Right cardiac atrium (tissue), 5 donors: ENCODE results near the gene MT1B. TPM values are rescaled to one million over a fixed set of nuclear protein-coding genes. Genes with fewer than 3 reads are reported as not detected.
A peak's percentile ranks its signal among the peaks of the same experiment; 100 is the strongest.

Experiments used
- ATAC-seq, 2 donors: fragments of 200-7000 bp; cut with Tn5 transposase; one replicate each; pipeline versions ENCODE4 v1.8.0 to v1.9.1; 2020; ENCODE audit warnings: moderate library complexity in 2 of 2, mild to moderate bottlenecking in 1 of 2
- DNase-seq, 3 donors: peaks; one replicate each; pipeline ENCODE4 v3.0.0-alpha.2; 2020
- H3K27ac ChIP-seq: one replicate; pipeline ENCODE4 v1.5.1; 2013; ENCODE audit warnings: mild to moderate bottlenecking, low read length, control low read depth, moderate library complexity
- H3K27me3 ChIP-seq: one replicate; pipeline ENCODE4 v1.6.1; 2013; ENCODE audit not compliant: control insufficient read depth, insufficient read depth
- H3K4me1 ChIP-seq: one replicate; pipeline ENCODE4 v1.6.1; 2013; ENCODE audit warnings: low read length; ENCODE audit not compliant: control insufficient read depth, insufficient read depth
- H3K4me3 ChIP-seq: one replicate; pipeline ENCODE4 v1.5.1; 2013; ENCODE audit warnings: low read length, control low read depth
- H3K9me3 ChIP-seq: one replicate; pipeline ENCODE4 v1.6.1; 2013; ENCODE audit warnings: low read length; ENCODE audit not compliant: control insufficient read depth
- WGBS: extraction: QIAGEN DNeasy Blood & Tissue Kit; methylation state at CpG from one replicate; pipeline ENCODE4 v1.1.7; 2013; 5-methylcytosine and 5-hydroxymethylcytosine counted together
- intact Hi-C, 4 donors: fragments of 100-400 bp; cut with DNase I; formaldehyde crosslinking; loops; one replicate each; pipeline versions ENCODE4 v1.11.0 to v1.14.0; 2022 to 2023
- polyA plus RNA-seq: library from polyadenylated mRNA; stranded (reverse); fragments of 200-250 nt; gene quantifications from one replicate; pipeline ENCODE4 v1.2.3, GENCODE V29; 2013
- total RNA-seq, 4 donors: library from RNA; stranded (reverse); fragmentation: NEBNext Ultra II Directional; extraction: Animal tissue kit (Norgen Biotek cat#: 25700); gene quantifications; one replicate each; pipeline ENCODE4 v1.2.1, GENCODE V29; 2021
- donor health status: healthy with polysubstance abuse.
- donor health status: DM: no; HTN: yes; CAD: no.
- donor health status: DM: no; HTN: no; CAD: no.
- donor health status: DM: no; HTN: yes; CAD: no; lungs with severe emphysema.
- donor health status: DM: yes; HTN: yes; CAD: no.

The MT1B gene
- total and polyA plus RNA-seq, 5 donors, result not detected

- DNase-seq, result no peak
- WGBS, result 81% methylated on average over 1 of the region's 1 CpG
- H3K27me3 ChIP-seq, result no peaks in the 10 kb centered on the region
- H3K9me3 ChIP-seq, result no peaks in the 10 kb centered on the region
- no peak overlapping the region for H3K4me3 ChIP-seq
- intact Hi-C loops, result no loop called here
- H3K27ac ChIP-seq, result no peak overlapping the region
- no peak for ATAC-seq
- H3K4me1 ChIP-seq, result peaks cover 1% of the 10 kb centered on the region
Observed at GRCh38 chr16:56640076-56640475, 11.6 kb upstream of the MT1B start.

- Histone ChIP-seq H3K27me3 (no peaks in the 10 kb centered on the region), H3K27ac (no peak overlapping the region), H3K4me1 (peaks cover 1% of the 10 kb centered on the region), H3K4me3 (no peak overlapping the region), H3K9me3 (no peaks in the 10 kb centered on the region)
- ATAC-seq (no peak), DNase-seq (no peak)
- WGBS, result 95% methylated on average over 2 of the region's 2 CpGs
- intact Hi-C loops, result no loop called here
Observed at GRCh38 chr16:56641166-56641565, 10.5 kb upstream of the MT1B start.

DNA sequence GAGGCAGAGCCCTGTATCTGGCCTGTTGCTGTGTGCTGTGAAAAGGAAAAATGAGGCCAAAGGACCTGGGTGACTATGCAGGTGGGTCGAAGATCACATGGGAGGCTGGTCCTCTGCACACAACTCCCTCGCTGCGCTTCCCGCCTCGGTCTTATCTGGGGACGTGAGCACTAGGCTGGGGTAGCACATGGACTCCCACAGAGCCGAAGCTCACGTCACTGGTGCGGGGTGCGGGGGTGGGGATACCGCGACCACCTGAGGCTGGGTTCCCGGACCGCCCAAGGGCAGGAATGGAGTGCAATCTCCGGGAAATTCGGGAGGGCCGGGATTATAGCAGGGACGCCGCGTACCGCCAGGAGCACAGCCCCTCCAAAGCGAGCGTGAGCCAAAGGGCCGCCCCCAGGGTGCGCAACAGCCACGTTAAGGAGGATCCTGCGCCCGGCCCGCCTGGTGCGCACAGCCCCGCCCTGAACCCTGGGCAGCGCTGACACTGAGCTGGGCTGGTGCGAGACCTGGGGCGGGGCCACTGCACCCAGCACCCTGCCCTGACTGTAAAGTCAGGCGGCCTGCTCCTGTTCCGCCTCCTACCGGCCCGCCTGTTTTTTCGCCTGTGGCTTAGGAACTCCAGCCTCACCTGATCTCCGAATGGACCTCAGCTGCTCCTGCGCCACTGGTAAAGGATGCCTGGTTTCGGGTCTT, 8.5 kb upstream of the MT1B start:
- ATAC-seq (peak; percentile 93 to 94), DNase-seq (peak; percentile 84 to 93 (median 89))
- H3K4me1 ChIP-seq, result peaks cover 1% of the 10 kb centered on the region
- H3K27me3 ChIP-seq, result no peaks in the 10 kb centered on the region
- WGBS, result 4% methylated on average over 42 of the region's 42 CpGs
- intact Hi-C loops, result no loop called here
- peak overlapping the region; percentile 17 for H3K4me3 ChIP-seq
- H3K9me3 ChIP-seq, result no peaks in the 10 kb centered on the region
- H3K27ac ChIP-seq, result no peak overlapping the region

DNA sequence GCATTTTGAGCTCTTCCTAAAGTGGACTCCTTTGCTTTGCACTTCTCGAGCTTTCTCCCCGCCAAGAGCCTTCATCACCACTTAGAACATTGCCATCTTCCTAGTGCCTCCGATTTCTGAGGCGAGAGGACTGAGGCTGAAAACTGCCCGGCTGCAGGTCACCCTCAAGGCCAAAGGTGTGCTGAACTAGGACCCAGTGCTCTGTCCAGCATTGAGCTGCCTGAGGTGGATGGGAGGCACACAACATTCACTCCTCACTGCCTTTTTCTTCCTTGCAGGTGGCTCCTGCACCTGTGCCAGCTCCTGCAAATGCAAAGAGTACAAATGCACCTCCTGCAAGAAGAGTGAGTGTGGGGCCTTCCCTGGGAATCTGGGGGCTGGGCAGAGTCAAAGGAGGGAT, 7.9 kb upstream of the MT1B start:
- ATAC-seq (no peak), DNase-seq (no peak)
- H3K27me3 ChIP-seq, result no peaks in the 10 kb centered on the region
- no peaks in the 10 kb centered on the region for H3K4me1 ChIP-seq
- H3K27ac ChIP-seq, result no peak overlapping the region
- no peak overlapping the region for H3K4me3 ChIP-seq
- no peaks in the 10 kb centered on the region for H3K9me3 ChIP-seq
- 50% methylated on average over 5 of the region's 5 CpGs for WGBS
- intact Hi-C loops, result no loop called here

DNA sequence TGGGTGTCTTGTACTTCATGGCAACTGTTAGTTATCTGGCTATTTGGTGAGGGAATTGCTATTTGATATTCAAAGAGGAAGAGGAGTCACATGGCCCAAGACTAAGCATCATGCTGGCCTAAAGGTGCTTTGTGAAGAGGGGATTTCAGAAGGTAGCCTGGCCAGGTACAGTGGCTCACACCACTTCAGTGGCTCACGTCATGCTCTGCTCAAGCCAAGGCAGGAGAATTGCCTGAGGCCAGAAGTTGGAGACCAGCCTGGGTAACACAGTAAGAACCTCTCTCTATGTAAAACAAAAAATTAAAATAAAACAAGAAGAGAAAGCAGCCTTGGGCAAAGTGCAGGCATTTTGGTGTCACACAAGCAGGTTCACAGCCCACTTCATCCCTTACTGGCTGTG, 6.4 kb upstream of the MT1B start:
- WGBS, result 88% methylated on average over 1 of the region's 1 CpG
- intact Hi-C loops, result no loop called here
- no peaks in the 10 kb centered on the region for H3K9me3 ChIP-seq
- H3K4me3 ChIP-seq, result no peak overlapping the region
- H3K4me1 ChIP-seq, result no peaks in the 10 kb centered on the region
- no peak for DNase-seq
- no peak overlapping the region for H3K27ac ChIP-seq
- no peaks in the 10 kb centered on the region for H3K27me3 ChIP-seq
- ATAC-seq, result no peak

GRCh38 chr16:56645838-56646237, 5.8 kb upstream of the MT1B start:
- intact Hi-C loops, result no loop called here
- no peak overlapping the region for H3K27ac ChIP-seq
- no peaks in the 10 kb centered on the region for H3K27me3 ChIP-seq
- H3K4me1 ChIP-seq, result no peaks in the 10 kb centered on the region
- 0% methylated on average over 1 of the region's 1 CpG for WGBS
- ATAC-seq (no peak), DNase-seq (no peak)
- no peaks in the 10 kb centered on the region for H3K9me3 ChIP-seq
- H3K4me3 ChIP-seq, result no peak overlapping the region

- WGBS, result 29% methylated on average over 33 of the region's 33 CpGs
- H3K27me3 ChIP-seq, result no peaks in the 10 kb centered on the region
- intact Hi-C loops, result no loop called here
Observed at GRCh38 chr16:56647641-56648431, 3.9 kb upstream of the MT1B start.

DNA sequence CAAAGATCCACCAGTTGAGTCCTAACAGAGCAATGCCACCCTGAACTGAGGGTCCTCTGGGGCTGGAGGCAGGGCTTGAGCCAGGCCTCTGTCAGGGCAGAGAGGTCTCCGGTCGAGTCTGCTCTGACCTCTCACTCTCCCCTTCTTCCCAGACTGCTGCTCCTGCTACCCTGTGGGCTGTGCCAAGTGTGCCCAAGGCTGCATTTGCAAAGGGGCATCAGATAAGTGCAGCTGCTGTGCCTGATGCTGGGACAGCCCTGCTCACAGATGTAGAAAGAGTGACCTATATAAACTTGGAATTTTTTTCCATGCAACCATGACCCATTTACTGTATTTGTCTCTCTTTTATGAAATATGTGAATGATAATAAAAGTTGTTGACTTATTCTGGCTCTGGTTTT, 2.4 kb upstream of the MT1B start:
- no peaks in the 10 kb centered on the region for H3K27me3 ChIP-seq

More at GRCh38 chr16:56647641-56648431, 3.9 kb upstream of the MT1B start:
- Histone ChIP-seq H3K4me1 (no peaks in the 10 kb centered on the region), H3K9me3 (no peaks in the 10 kb centered on the region), H3K27ac (no peak overlapping the region), H3K4me3 (no peak overlapping the region)
- DNase-seq (no peak), ATAC-seq (no peak)

DNA sequence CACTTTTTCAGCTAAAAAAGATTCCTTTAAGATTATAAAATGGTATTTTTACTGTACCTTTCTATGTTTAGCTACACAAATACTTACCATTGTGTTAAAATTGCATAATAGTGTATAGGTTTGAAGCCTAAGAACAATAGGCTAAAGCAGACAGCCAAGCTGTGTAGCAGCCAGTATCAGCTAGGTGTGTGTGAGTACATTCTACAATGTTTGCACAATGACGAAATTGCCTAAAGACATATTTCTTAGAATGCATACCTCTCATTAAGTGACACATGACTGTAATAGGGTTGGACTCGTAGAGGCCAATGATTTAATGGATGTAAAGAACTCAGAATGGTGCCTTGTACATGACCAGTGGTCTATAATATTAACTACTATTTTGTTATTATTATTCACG, 1.9 kb upstream of the MT1B start:
- intact Hi-C loops, result no loop called here
- Histone ChIP-seq H3K4me1 (no peaks in the 10 kb centered on the region), H3K4me3 (no peak overlapping the region), H3K27ac (no peak overlapping the region), H3K9me3 (no peaks in the 10 kb centered on the region), H3K27me3 (no peaks in the 10 kb centered on the region)
- WGBS, result 83% methylated on average over 3 of the region's 3 CpGs
- ATAC-seq (no peak), DNase-seq (no peak)

More for the DNA sequence above, 2.4 kb upstream of the MT1B start:
- H3K4me3 ChIP-seq, result no peak overlapping the region
- no peaks in the 10 kb centered on the region for H3K9me3 ChIP-seq
- no peaks in the 10 kb centered on the region for H3K4me1 ChIP-seq
- intact Hi-C loops, result no loop called here
- DNase-seq (no peak), ATAC-seq (no peak)
- H3K27ac ChIP-seq, result no peak overlapping the region
- WGBS, result 78% methylated on average over 2 of the region's 2 CpGs

- 60% methylated on average over 1 of the region's 1 CpG for WGBS
- DNase-seq, result no peak
- no peaks in the 10 kb centered on the region for H3K4me1 ChIP-seq
- H3K4me3 ChIP-seq, result no peak overlapping the region
- no peak for ATAC-seq
- H3K27me3 ChIP-seq, result no peaks in the 10 kb centered on the region
- intact Hi-C loops, result no loop called here
- H3K9me3 ChIP-seq, result no peaks in the 10 kb centered on the region
- no peak overlapping the region for H3K27ac ChIP-seq
Observed at GRCh38 chr16:56652600-56652999, 914 bp downstream of the MT1B start.

- ATAC-seq (no peak), DNase-seq (no peak)
- H3K4me3 ChIP-seq, result no peak overlapping the region
- no peaks in the 10 kb centered on the region for H3K4me1 ChIP-seq
- H3K27ac ChIP-seq, result no peak overlapping the region
- no peaks in the 10 kb centered on the region for H3K27me3 ChIP-seq
- WGBS, result 73% methylated on average over 7 of the region's 7 CpGs
- H3K9me3 ChIP-seq, result no peaks in the 10 kb centered on the region
- intact Hi-C loops, result no loop called here
Observed at GRCh38 chr16:56653218-56653617, 1.5 kb downstream of the MT1B start.
